Measurements from ENCODE around the gene LTBP3. TPM values are rescaled to one million over a fixed set of nuclear protein-coding genes. Genes with fewer than 3 reads are reported as not detected.

LTBP3 gene
- total and polyA plus RNA-seq, 2 of the 13 experiments (the other 11 are each of a cell fraction or from before 2014, with no cell fraction given), result 12.2 to 68.1 TPM

- 0 out of 2 replicates have a peak, but pooled peaks have one; percentile 36 for TF ChIP-seq SIN3A (IDR thresholded peaks at IDR 0.05; ENCODE audit: borderline replicate concordance, low read depth, low read length)
- peak; percentile 85 for TF ChIP-seq HNF4G (IDR thresholded peaks at IDR 0.05; ENCODE audit: borderline replicate concordance, low read depth, low read length)
- no peak for TF ChIP-seq HNF4G (CRISPR knock-in tag; IDR thresholded peaks at IDR 0.05; ENCODE audit: borderline replicate concordance, low read depth)
- TF ChIP-seq ZNF646 (CRISPR knock-in tag; IDR thresholded peaks at IDR 0.05), result 0 out of 2 replicates have a peak, but pooled peaks have one; percentile 18
- peak; percentile 92 for TF ChIP-seq RARA (CRISPR knock-in tag; IDR thresholded peaks at IDR 0.05)
- 0 out of 2 replicates have a peak, but pooled peaks have one; percentile 20 for TF ChIP-seq ZNF362 (CRISPR knock-in tag; IDR thresholded peaks at IDR 0.05; ENCODE audit: borderline replicate concordance)
- 0 out of 2 replicates have a peak, but pooled peaks have one; percentile 20 for TF ChIP-seq ZZZ3 (CRISPR knock-in tag; IDR thresholded peaks at IDR 0.05; ENCODE audit: borderline replicate concordance)
- TF ChIP-seq TFAP4 (IDR thresholded peaks at IDR 0.05; ENCODE audit: borderline replicate concordance, low read depth), result peak; percentile 4; the same call in 1 of the 2 replicates
- TF ChIP-seq RAD51 (IDR thresholded peaks at IDR 0.05; ENCODE audit: borderline replicate concordance), result peak; percentile 68
- 0 out of 2 replicates have a peak, but pooled peaks have one; percentile 47 for TF ChIP-seq REL (CRISPR knock-in tag; conservative IDR thresholded peaks at IDR 0.05)
- peak; percentile 73 for TF ChIP-seq PPARG (CRISPR knock-in tag; conservative IDR thresholded peaks at IDR 0.05)
- peak; percentile 28; the same call in 1 of the 2 replicates for TF ChIP-seq ATF7-NPFF (CRISPR knock-in tag; IDR thresholded peaks at IDR 0.05; ENCODE audit: low read depth)
- TF ChIP-seq ZSCAN20 (CRISPR knock-in tag; IDR thresholded peaks at IDR 0.05; ENCODE audit: borderline replicate concordance), result no peak
- TF ChIP-seq ZNF3 (CRISPR knock-in tag; IDR thresholded peaks at IDR 0.05), result no peak
- peak; percentile 40; the same call in 1 of the 2 replicates for TF ChIP-seq ETV5 (CRISPR knock-in tag; IDR thresholded peaks at IDR 0.05; ENCODE audit: borderline replicate concordance)
- TF ChIP-seq ZNF691 (CRISPR knock-in tag; IDR thresholded peaks at IDR 0.05; ENCODE audit: borderline replicate concordance, low read depth), result 0 out of 2 replicates have a peak, but pooled peaks have one; percentile 67
- peak; percentile 28; the same call in 1 of the 2 replicates for TF ChIP-seq SOX5 (CRISPR knock-in tag; IDR thresholded peaks at IDR 0.05; ENCODE audit: borderline replicate concordance)
Observed at GRCh38 chr11:65551572-65552387, 6.4 kb downstream of the LTBP3 start (continued).
